DMS79 (cell line): Measurements from ENCODE around the gene TREX2.

Source experiments
- DNase-seq: peaks from one replicate; lab custom pipeline; 2025; lab: John Stamatoyannopoulos, UW

The TREX2 gene

GRCh38 chrX:153455571-153455970 lies 9.7 kb upstream of the TREX2 start:
- DNase-seq, result no peak

DNA sequence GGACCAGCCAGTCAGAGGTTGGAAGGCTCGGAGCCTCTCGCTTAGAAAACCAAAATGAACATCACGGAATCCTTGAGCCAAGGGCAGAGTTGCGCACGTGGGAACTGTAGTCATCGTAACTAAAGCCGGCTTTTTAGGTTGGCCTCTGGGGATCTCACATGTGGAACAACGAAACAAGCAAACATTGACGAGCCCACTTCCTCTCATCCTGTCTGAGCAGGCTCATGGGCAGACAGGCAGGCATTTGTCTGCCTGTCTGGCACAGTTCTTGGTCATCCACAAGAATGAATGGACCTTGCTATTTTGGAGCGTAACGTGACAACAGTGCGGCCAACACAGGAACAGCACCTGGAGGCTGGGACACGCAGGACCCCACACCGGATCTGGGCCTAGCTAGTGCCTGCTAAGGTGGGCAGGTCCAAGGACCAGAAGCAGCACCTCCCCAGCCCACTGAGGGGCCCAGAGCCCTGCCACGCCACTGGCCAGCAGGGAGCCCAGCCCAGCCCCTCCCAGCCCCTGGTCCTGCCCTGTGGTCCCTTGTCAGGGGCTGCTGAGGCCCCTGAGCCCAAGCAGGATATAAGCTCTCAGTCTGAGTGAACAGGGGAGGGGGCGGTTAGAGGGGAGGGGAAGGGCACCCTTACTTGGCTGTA lies 9.2 kb upstream of the TREX2 start:
- no peak for DNase-seq

DNA sequence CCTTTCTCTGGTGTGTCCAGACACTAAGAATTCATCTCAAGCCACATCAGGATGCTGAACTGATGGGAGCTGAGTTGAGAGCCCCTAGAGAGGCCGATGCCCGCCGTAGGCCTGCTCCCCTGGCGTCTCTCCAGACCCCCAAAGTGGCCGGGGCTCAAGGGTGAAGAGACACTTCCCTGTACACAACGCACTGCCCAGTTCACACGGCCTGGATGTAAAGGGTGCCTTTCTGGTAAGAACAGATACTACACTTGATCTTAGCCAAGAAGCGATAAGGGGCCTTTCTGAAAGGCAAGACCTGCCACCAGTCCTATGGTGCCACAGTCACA lies 5.1 kb upstream of the TREX2 start:
- DNase-seq, result no peak

DNA sequence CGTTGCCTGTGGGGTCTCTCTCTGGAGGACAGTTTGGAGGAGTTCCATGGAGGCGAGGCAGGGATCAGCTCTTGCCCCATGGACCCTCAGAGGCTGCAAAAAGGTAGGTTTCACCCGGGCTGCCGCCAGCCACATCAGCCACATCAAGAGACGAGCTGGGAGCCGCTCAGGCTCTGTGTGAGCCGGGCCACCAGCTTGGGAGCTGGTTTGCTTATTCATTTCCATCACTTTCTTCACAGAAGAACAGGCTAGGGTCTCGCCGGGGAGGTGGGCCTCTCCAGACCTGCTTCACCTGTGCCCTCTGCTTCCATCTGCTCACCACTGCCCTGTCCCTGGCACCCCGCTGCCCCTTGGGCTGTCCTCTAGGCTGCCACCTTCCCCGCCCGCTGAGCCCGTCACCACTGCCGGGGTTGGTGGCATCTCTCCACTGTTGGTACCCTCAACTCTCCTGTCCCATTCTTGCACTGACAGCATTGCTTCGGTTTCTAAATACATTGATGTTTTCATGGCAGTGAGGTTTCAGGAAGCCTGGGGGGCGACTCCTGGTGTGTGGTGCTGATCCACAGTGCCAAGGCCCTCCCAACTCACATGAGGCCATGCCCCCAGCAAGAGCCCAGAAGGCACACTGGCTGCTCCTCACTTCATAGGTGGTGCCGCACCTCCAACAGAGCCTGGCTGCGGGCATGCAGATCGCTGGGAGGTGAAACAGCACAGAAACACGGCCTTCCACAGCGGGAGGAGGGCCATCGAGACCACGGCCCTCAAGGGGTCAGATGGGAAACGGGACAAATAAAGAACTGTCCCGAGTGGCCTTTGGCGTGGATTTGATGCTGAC lies 4.5 kb upstream of the TREX2 start:
- no peak for DNase-seq

DNA sequence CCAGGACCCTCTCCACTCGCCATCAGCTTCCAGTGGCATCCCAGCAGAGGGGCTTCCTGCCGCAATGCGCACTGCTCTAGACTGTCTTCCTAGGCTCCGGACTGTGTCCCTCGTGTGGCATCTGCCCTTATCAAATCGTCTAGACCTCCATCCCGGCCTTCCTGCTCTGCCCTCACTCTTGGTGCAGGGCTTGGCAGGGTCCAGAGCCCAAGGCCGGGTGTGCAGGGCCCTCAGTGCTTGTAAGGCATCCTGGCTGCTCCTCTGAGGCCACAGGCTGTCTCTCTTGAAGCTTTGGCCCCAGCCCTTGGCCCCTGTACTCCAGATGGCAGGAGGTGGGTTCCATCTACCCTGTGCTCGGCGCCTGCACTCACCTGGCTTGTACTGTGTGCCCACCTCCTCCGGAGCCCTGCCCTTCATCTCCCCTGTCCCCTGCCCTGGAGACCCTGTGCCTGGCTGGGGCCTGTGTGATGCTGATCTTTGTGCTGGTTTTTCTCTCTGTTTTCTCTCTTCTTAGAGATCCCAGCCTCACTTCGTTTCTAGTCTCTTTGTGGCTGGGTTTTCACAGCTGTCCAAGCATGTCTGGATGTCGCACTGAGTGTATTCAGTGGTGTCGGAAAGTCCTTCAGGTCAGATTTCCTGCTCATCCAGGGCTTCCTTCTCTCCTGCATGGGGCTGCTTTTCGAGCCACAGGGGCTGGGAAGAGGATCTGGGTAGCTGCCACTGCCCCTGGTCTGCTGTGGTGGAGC lies 3.7 kb upstream of the TREX2 start:
- no peak for DNase-seq

- DNase-seq, result no peak
Measured at GRCh38 chrX:153448556-153449367, 2.9 kb upstream of the TREX2 start.

DNA sequence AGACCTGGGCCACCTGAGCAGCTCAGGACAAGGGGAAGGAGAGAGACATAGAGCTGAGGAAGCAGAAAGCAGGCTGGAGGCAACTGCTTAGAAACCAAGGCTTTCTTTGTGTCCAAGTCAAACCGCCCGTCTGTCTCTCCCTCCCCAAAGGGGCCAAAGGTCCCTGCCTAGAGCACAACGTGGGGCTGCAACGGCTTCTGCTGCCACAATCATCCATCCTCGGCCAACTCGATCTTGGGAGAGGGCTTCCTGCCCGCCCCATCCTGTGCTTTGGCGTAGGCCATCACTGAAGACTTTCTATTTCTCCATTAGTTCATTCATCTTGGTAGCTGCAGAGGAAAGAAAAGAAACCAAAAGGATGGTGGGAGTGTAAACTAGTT lies 1.7 kb upstream of the TREX2 start:
- no peak for DNase-seq

- no peak for DNase-seq
Measured at GRCh38 chrX:153446950-153447580, 1.2 kb upstream of the TREX2 start.

GRCh38 chrX:153446636-153446936 lies 730 bp upstream of the TREX2 start:
- no peak for DNase-seq

DNA sequence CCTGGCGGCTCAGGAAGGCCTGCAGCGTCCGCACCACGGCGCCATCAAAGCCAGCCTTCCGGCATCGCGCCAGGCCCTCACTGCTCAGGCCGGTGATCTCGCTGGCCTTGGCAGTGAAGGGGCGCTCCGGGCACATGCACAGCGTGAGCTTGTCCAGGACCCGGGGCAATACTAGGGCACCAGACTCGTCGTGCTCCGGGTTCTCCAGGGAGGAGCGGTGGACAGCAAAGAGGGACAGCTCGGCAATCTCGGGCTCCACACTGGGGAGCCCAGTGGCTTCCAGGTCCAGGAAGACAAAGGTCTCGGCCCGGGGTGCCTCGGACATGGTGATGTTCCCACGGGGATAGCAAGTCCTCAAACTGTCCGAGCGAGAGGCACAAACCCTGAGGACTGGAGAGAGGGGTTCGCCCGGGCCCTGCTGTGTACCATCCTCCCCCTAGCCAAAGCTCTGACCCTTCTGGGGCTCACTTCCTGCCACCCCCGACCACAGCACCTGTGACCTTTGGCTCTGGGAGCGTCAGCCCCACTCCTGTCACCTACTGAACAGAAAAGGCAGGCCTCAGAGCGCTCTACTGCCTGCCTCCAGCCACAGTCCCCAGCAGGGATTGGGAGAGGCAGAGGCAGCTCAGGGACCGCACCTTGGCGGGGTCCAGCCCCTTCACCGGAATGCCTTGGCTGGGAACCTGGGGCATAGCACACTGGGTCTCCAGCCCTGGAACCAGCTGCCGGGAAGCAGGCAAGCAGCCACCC lies 575 bp downstream of the TREX2 start:
- DNase-seq, result no peak

- no peak for DNase-seq
Measured at GRCh38 chrX:153444333-153445011, 1.4 kb downstream of the TREX2 start.

- DNase-seq, result no peak
Measured at GRCh38 chrX:153443476-153444332, 2.2 kb downstream of the TREX2 start.

DNA sequence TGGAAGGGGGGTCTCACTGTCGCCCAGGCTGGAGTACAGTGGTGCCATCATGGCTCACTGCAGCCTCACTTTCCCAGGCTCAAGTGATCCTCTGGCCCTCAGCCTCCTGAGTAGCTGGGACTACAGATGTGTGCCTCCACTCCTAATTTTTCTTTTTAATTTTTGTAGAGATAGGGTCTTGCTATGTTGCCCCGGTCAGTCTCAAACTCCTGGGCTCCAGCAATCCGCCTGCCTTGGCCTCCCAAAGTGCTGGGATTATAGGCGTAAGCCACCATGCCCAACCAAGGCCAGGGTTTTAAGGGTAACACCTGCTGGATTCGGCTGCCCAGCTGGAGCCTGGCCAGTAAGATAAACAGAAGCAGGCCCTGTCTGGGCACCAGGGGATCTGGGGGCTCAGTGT lies 3.4 kb downstream of the TREX2 start:
- no peak for DNase-seq

DNA sequence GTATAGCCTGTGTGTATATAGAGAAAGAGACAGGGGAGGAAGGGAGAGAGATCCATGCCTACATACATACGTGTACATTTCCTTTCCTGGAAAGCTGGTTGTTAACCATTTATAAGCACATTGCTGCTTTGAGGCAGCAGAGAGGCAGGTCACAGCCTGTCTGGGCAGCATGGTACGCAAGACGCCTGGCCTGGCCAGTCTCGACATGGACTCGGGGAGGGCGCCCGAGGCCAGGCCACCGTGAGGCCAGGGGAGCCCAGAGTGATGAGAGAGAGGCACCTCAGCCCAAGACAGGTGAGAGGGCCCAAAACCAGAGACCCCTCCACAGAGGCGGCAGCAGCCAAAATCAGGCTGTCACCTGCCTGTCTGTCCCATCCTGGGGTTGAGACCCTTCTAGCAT lies 3.9 kb downstream of the TREX2 start:
- no peak for DNase-seq

- DNase-seq, result no peak
Measured at GRCh38 chrX:153441296-153441695, 4.6 kb downstream of the TREX2 start.

DNA sequence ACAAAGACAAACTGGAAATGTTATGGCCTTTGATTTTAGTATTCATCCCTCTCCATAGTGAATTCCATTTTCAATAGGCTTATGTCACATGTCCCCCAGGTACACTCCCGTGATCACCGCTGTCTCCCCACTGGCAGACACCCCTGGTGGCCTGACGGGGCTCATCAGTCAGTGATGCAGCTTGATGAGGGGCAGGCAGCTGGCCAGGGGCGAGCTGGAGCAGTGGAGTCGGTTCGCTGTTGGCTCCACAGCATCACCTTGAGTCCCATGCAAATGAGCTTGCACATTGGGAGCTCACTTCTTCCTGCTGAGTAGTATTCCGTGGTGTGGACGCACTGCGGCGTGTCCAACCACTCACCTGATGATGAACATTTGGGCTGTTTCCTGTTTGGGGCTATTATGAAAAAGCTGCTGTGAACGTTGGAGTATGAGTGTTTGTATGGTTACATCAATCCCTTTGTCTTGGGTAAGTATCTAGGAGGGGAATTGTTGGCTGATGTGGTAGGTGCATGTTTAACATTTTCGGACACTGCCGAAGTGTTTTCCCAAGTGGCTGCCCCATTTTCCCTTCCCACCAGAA lies 5.2 kb downstream of the TREX2 start:
- DNase-seq, result no peak

DNA sequence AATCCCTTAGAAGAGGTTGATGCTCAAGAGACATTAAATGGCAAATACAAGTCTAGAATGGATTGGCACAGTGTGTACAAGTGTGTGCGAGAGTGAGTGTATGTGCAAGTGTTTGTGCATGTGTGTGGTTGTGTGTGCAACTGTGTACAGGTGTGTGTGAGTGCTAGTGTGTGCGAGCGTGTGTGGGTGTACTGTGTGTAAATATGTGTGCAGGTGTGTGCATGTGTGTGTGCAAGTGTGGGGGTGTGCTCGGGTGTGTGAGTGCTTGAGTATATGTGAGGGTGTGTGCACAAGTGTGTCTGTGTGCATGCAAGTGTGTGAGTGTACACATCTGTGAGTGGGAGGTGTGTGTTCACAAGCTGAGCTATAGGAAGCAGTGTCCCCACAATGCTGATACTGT lies 5.9 kb downstream of the TREX2 start:
- no peak for DNase-seq

DNA sequence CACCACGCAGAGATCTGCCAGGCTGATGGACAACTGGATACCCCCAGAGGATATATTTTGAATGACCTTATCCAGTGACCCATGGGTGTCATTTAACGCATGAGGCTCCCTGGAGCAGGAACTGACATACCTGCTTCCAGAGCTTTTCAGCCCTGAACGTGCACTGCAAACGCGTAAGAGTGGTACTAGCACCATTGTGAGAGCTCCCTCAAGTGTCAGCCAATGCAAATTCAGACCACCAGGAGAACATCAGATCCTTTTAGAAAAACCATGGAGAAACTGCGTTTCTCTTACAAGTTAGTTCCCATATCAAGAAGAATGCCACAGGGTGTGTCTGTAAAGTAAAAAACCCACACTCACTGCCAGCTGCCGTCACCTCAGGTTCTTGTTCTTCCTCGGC lies 7.3 kb downstream of the TREX2 start:
- no peak for DNase-seq

- no peak for DNase-seq
Measured at GRCh38 chrX:153435845-153436244, 10.0 kb downstream of the TREX2 start.
